Caco-2 (cell line): ENCODE data around the gene COL15A1. TPM values are rescaled to one million over a fixed set of nuclear protein-coding genes. Genes with fewer than 3 reads are reported as not detected.

Source experiments
- BruUV-seq: library from RNA; stranded (reverse); fragments of 400-500 nt; replicated peaks from 2 replicates; lab custom pipeline; 2021; lab: Mats Ljungman, UMichigan
- CTCF ChIA-PET: fragments of 300-600 bp; sonication (Branson Sonifier 250); formaldehyde crosslinking; loops from one replicate; lab custom pipeline; 2022; ENCODE audit warnings: antibody characterized with exemption; lab: Charles Lee
- POLR2A ChIA-PET: fragments of 300-600 bp; sonication (Branson Sonifier 250); formaldehyde crosslinking; loops from one replicate; lab custom pipeline; 2022; ENCODE audit warnings: antibody characterized with exemption; lab: Charles Lee
- DNase-seq, 2 experiments: peaks; one replicate each; pipeline versions ENCODE4 v3.0.0 to v3.0.0-alpha.2; 2020 to 2022
- H3K27me3 ChIP-seq: replicated peaks from 2 replicates; pipeline ENCODE4 v1.6.0; 2011; ENCODE audit warnings: low read length; ENCODE audit not compliant: control insufficient read depth, insufficient read depth
- H3K36me3 ChIP-seq: 2 replicates; pipeline ENCODE4 v1.5.1; 2011; ENCODE audit warnings: low read length; ENCODE audit not compliant: control insufficient read depth, insufficient read depth
- H3K4me1 ChIP-seq: fragments of 250-450 bp; sonication (Bioruptor Pico); 2 replicates; pipeline ENCODE4 v1.5.1; 2020; ENCODE audit warnings: mild to moderate bottlenecking
- H3K4me3 ChIP-seq: 2 replicates; pipeline ENCODE4 v1.5.1; 2011; ENCODE audit warnings: low read depth, mild to moderate bottlenecking, control low read depth, low read length
- H3K9me3 ChIP-seq: fragments of 250-450 bp; sonication (Bioruptor Pico); 2 replicates; pipeline ENCODE4 v1.5.1; 2020; ENCODE audit warnings: mild to moderate bottlenecking, moderate library complexity
- H3K27ac Mint-ChIP-seq: one replicate; pipeline ENCODE4 v1.8.0; 2022; ENCODE audit warnings: mixed read lengths; ENCODE audit not compliant: unreplicated experiment
- H3K27me3 Mint-ChIP-seq: one replicate; pipeline ENCODE4 v1.8.0; 2022; ENCODE audit warnings: mixed read lengths; ENCODE audit not compliant: insufficient read depth, unreplicated experiment
- H3K36me3 Mint-ChIP-seq: one replicate; pipeline ENCODE4 v1.8.0; 2022; ENCODE audit warnings: mild to moderate bottlenecking, mixed read lengths; ENCODE audit not compliant: insufficient read depth, unreplicated experiment
- H3K4me1 Mint-ChIP-seq: one replicate; pipeline ENCODE4 v1.8.0; 2022; ENCODE audit warnings: low read depth, mixed read lengths; ENCODE audit not compliant: unreplicated experiment
- H3K4me3 Mint-ChIP-seq: one replicate; pipeline ENCODE4 v1.8.0; 2022; ENCODE audit warnings: mild to moderate bottlenecking, moderate library complexity, mixed read lengths; ENCODE audit not compliant: unreplicated experiment
- H3K9me3 Mint-ChIP-seq: one replicate; pipeline ENCODE4 v1.8.0; 2022; ENCODE audit warnings: mixed read lengths; ENCODE audit not compliant: unreplicated experiment
- CTCF ChIP-seq, 2 experiments: fragments of 200-600 bp in 1 of 2; IDR thresholded peaks; 1 replicate in 1 of 2; 2 replicates in 1 of 2; pipeline versions ENCODE4 v1.5.1 to v1.8.0; 2011 to 2022; ENCODE audit warnings: antibody characterized with exemption in 1 of 2, control low read depth in 1 of 2, inconsistent platforms in 1 of 2, low read depth in 1 of 2, low read length in 1 of 2, mild to moderate bottlenecking in 1 of 2, moderate library complexity in 1 of 2; ENCODE audit not compliant: insufficient read depth in 1 of 2, severe bottlenecking in 1 of 2, unreplicated experiment in 1 of 2
- intact Hi-C: fragments of 100-400 bp; cut with micrococcal nuclease; formaldehyde crosslinking; loops from one replicate; pipeline ENCODE4 v1.10.0; 2022; ENCODE audit not compliant: unreplicated experiment
- total RNA-seq: library from RNA; stranded (reverse); gene quantifications from 2 replicates; pipeline ENCODE4 v1.2.3, GENCODE V29; 2022

COL15A1 gene
- total RNA-seq, 1 experiment from 2014 or later: not detected

DNA sequence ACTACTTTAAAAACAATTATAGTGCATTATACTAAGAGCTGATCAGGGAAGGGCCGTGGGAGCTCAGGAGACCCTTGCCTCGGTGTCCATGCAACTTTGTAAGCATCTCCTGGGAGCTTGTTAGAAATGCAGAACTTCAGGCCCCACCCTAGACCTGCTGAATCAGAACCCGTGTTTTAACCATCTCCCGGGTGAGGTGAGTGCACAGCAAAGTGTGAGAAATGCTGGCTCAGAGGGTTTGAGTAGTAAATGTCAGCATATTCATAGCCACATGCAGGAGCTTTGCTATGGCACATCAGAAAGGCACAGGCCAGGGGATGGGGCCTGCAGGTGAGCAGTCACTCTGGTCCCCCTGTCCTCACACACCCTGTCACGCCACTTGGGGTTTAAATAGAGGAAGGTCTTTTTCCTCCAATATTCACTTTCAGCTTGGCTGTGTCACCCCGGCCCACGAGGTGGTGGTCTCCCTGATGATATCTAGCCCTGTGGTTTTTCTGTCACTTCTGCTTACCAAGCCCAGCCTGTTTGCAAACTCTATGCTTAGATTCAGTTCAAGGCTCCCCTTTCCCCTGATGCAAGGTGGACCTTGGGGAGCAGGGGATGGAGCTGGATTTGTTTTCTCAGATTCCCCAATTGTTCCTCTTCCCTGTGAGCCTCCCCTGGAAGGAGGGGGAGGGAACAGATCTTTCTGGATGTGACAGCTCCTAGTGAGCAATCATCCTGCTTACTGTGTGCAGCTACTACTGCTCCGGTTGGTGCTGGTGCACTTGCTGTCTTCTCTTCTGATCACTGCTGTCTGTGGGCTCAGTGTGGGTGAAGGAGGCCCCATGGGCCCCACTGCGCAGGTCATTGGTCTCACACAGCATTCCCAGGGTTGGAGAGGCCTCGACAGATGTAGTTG, 109.4 kb downstream of the COL15A1 start:
- H3K9me3 Mint-ChIP-seq: no peaks in the 10 kb centered on the region
- ChIA-PET CTCF (no interaction called here), POLR2A (no interaction called here)
- H3K4me3 ChIP-seq: no peak overlapping the region
- H3K36me3 Mint-ChIP-seq: no peaks in the 10 kb centered on the region
- no peaks in the 10 kb centered on the region for H3K4me1 ChIP-seq
- no TSS peak for BruUV-seq
- no peaks in the 10 kb centered on the region for H3K27me3 ChIP-seq
- H3K4me3 Mint-ChIP-seq: no peak overlapping the region
- intact Hi-C loops: no loop called here
- peaks cover under 1% of the 10 kb centered on the region for H3K27me3 Mint-ChIP-seq
- no peak for TF ChIP-seq CTCF (IDR thresholded peaks at IDR 0.05; ENCODE audit: insufficient read depth in 1 of 2, low read depth in 1 of 2, low read length in 1 of 2, severe bottlenecking in 1 of 2, unreplicated experiment in 1 of 2)
- H3K4me1 Mint-ChIP-seq: no peaks in the 10 kb centered on the region
- no peak overlapping the region for H3K27ac Mint-ChIP-seq
- no peak for DNase-seq
- no peaks in the 10 kb centered on the region for H3K36me3 ChIP-seq
- no peaks in the 10 kb centered on the region for H3K9me3 ChIP-seq

GRCh38 chr9:99054581-99054980, 110.9 kb downstream of the COL15A1 start:
- H3K4me1 ChIP-seq: no peaks in the 10 kb centered on the region
- H3K27me3 Mint-ChIP-seq: peaks cover 6% of the 10 kb centered on the region
- H3K9me3 Mint-ChIP-seq: no peaks in the 10 kb centered on the region
- no peak for TF ChIP-seq CTCF (IDR thresholded peaks at IDR 0.05; ENCODE audit: insufficient read depth in 1 of 2, low read depth in 1 of 2, low read length in 1 of 2, severe bottlenecking in 1 of 2, unreplicated experiment in 1 of 2)
- H3K4me1 Mint-ChIP-seq: no peaks in the 10 kb centered on the region
- H3K4me3 ChIP-seq: no peak overlapping the region
- H3K27me3 ChIP-seq: no peaks in the 10 kb centered on the region
- H3K9me3 ChIP-seq: no peaks in the 10 kb centered on the region
- no peaks in the 10 kb centered on the region for H3K36me3 Mint-ChIP-seq
- BruUV-seq: no TSS peak
- ChIA-PET POLR2A (no interaction called here), CTCF (no interaction called here)
- H3K27ac Mint-ChIP-seq: no peak overlapping the region
- H3K4me3 Mint-ChIP-seq: no peak overlapping the region
- no peaks in the 10 kb centered on the region for H3K36me3 ChIP-seq
- no peak for DNase-seq
- intact Hi-C loops: no loop called here

DNA sequence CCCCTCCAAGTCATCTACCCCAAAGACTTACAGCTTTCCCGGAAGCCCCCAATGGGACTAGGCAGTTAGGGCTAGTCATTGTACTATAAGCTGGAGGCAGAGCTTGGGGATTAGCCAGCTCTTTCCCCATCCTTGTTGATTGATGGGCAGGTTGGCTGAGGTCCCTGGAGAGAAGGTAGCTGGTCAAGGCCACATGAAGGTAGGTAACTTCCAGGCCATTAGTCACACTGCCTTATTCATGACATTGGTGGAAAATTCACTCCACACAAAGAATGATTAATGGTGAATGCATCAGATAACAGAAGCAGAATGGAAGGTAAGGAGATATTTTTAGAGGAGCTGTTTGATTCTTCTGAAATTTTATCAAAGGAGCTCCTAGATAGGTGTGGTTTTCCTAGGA, 111.7 kb downstream of the COL15A1 start:
- no peak for DNase-seq
- ChIA-PET POLR2A (no interaction called here), CTCF (no interaction called here)
- no peaks in the 10 kb centered on the region for H3K27me3 ChIP-seq
- no peaks in the 10 kb centered on the region for H3K9me3 ChIP-seq
- no peak overlapping the region for H3K27ac Mint-ChIP-seq
- no peaks in the 10 kb centered on the region for H3K9me3 Mint-ChIP-seq
- BruUV-seq: no TSS peak
- TF ChIP-seq CTCF (IDR thresholded peaks at IDR 0.05; ENCODE audit: insufficient read depth in 1 of 2, low read depth in 1 of 2, low read length in 1 of 2, severe bottlenecking in 1 of 2, unreplicated experiment in 1 of 2): no peak
- no peak overlapping the region for H3K4me3 Mint-ChIP-seq
- intact Hi-C loops: no loop called here
- no peak overlapping the region for H3K4me3 ChIP-seq
- H3K36me3 Mint-ChIP-seq: no peaks in the 10 kb centered on the region
- H3K27me3 Mint-ChIP-seq: peaks cover 6% of the 10 kb centered on the region
- no peaks in the 10 kb centered on the region for H3K36me3 ChIP-seq
- no peaks in the 10 kb centered on the region for H3K4me1 ChIP-seq
- no peaks in the 10 kb centered on the region for H3K4me1 Mint-ChIP-seq
